Measurements from ENCODE around the gene TSHZ3. TPM values are rescaled to one million over a fixed set of nuclear protein-coding genes. Genes with fewer than 3 reads are reported as not detected.

TSHZ3 gene
- total RNA-seq, 6 donors from 2014 or later, result 2.9 to 10.1 (median 6.3) TPM

DNA sequence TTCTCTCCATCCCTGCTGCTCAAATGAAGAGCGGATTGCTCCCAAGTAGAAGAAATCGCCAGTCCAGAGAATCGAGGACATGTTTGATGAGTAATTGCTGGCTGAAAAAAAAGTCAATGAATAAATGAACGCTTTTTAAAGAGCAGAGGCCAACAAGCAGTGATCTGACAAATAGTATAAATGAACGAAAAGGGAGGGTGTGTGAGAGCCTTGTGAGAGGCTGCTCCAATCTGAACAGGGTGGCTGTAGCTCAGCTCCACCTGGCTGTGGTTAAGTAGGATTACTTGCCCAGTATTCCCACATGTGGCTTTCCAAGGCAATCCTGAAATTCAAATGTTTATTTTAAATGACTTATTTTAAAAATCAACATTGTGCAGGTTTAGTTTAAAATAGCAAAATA lies 117.1 kb downstream of the TSHZ3 start:
- TF ChIP-seq POLR2AphosphoS5 (IDR thresholded peaks at IDR 0.05) (no peak), EP300 (IDR thresholded peaks at IDR 0.05) (no peak), POLR2A (IDR thresholded peaks at IDR 0.05) (no peak)
- TF ChIP-seq, protein P1, sequence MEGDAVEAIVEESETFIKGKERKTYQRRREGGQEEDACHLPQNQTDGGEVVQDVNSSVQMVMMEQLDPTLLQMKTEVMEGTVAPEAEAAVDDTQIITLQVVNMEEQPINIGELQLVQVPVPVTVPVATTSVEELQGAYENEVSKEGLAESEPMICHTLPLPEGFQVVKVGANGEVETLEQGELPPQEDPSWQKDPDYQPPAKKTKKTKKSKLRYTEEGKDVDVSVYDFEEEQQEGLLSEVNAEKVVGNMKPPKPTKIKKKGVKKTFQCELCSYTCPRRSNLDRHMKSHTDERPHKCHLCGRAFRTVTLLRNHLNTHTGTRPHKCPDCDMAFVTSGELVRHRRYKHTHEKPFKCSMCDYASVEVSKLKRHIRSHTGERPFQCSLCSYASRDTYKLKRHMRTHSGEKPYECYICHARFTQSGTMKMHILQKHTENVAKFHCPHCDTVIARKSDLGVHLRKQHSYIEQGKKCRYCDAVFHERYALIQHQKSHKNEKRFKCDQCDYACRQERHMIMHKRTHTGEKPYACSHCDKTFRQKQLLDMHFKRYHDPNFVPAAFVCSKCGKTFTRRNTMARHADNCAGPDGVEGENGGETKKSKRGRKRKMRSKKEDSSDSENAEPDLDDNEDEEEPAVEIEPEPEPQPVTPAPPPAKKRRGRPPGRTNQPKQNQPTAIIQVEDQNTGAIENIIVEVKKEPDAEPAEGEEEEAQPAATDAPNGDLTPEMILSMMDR (IDR thresholded peaks at IDR 0.05), result no peak
- Histone ChIP-seq H3K4me1 (no peaks in the 10 kb centered on the region), H3K9me3 (no peaks in the 10 kb centered on the region), H3K27ac (no peak overlapping the region), H3K27me3 (no peaks in the 10 kb centered on the region), H3K36me3 (no peaks in the 10 kb centered on the region), H3K4me3 (no peak overlapping the region)
- WGBS, 2 donors, result 70 to 71% methylated on average over 5 of the region's 5 CpGs
- ATAC-seq (ENCODE audit: low FRiP score in 2 of 2) (no peak), DNase-seq (no peak)

DNA sequence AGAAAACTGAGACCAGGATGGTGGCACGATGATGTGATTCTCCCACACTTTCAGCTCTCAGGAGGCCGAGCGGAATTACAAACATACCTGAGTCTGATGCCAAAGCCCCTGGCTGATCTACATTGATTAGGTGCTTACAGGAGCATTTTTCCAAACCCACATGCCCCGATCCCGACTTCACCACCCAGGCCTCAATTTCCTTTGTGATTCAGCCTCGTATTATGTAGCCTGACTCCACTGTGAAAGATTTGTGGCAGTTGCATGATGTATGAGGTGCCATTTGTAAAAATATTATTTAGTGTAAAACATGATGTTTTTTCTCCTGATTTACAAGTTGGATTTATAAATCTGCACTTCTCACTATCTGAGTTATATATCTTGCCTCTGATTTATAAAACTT lies 118.0 kb downstream of the TSHZ3 start:
- no peak overlapping the region for H3K4me3 ChIP-seq
- ATAC-seq (ENCODE audit: low FRiP score in 2 of 2) (no peak), DNase-seq (no peak)
- H3K9me3 ChIP-seq, result no peaks in the 10 kb centered on the region
- WGBS, 2 donors, result 89 to 92% methylated on average over 6 of the region's 6 CpGs
- H3K27ac ChIP-seq, result no peak overlapping the region
- H3K27me3 ChIP-seq, result no peaks in the 10 kb centered on the region
- H3K4me1 ChIP-seq, result no peaks in the 10 kb centered on the region
- TF ChIP-seq EP300 (IDR thresholded peaks at IDR 0.05) (no peak), POLR2AphosphoS5 (IDR thresholded peaks at IDR 0.05) (no peak), POLR2A (IDR thresholded peaks at IDR 0.05) (no peak)
- TF ChIP-seq, protein P1 (IDR thresholded peaks at IDR 0.05), result no peak
- H3K36me3 ChIP-seq, result no peaks in the 10 kb centered on the region

DNA sequence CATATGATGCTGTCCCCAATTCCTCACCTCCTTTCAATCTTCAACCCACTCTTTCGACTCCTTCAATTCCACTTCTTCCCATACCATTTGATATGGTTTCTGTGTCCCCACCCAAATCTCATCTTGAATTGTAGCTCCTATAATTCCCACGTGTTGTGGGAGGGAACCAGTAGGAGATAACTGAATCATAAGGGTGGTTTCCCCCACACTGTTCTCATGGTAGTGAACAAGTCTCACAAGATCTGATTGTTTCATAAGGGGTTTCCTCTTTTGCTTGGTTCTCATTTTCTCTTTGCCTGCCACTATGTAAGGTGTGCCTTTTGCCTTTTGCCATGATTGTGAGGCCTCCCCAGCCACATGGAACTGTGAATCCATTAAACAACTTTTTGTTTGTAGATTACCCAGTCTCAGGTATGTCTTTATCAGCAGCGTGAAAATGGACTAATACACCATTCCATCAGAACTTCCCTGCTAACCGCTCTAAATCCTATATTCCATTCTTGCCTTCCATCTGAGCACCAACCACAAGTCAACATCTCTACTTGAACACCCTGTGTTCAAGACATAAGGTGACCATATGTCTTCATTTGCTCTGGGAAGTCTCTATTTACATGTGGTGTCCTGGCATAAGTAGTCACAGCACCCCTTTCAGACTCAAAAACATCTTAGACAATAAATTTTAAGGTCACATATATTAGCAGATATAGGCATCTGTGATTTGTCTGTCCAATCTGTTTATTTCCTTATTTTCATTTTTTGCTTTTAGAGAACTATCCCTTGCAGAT lies 122.9 kb downstream of the TSHZ3 start:
- Histone ChIP-seq H3K9me3 (no peaks in the 10 kb centered on the region), H3K27me3 (no peaks in the 10 kb centered on the region), H3K36me3 (no peaks in the 10 kb centered on the region), H3K4me3 (no peak overlapping the region), H3K27ac (no peak overlapping the region), H3K4me1 (no peaks in the 10 kb centered on the region)
- DNase-seq (no peak), ATAC-seq (ENCODE audit: low FRiP score in 2 of 2) (no peak)
- TF ChIP-seq POLR2AphosphoS5 (IDR thresholded peaks at IDR 0.05), result no peak
- TF ChIP-seq, protein P1 (IDR thresholded peaks at IDR 0.05), result no peak
- TF ChIP-seq EP300 (IDR thresholded peaks at IDR 0.05), result no peak
- no peak for TF ChIP-seq POLR2A (IDR thresholded peaks at IDR 0.05)
- WGBS, 2 donors, result 87 to 91% methylated on average over 4 of the region's 4 CpGs
